Astrocyte (in vitro differentiated cells and primary cell): ENCODE data around the gene ITCH. TPM values are rescaled to one million over a fixed set of nuclear protein-coding genes. Genes with fewer than 3 reads are reported as not detected.
A peak's percentile ranks its signal among the peaks of the same experiment; 100 is the strongest.

Experiments used
- DNase-seq: peaks from one replicate; pipeline ENCODE4 v3.0.0-alpha.2; 2010; ENCODE audit warnings: low read depth
- FAIRE-seq: peaks from 2 replicates; lab custom pipeline; 2011; peaks lifted over from hg19 to GRCh38; lab: Jason Lieb, UNC
- H2AFZ ChIP-seq: 2 replicates; pipeline ENCODE4 v1.6.0; 2012; ENCODE audit warnings: low read depth, low read length, inconsistent platforms
- H3K27ac ChIP-seq: 2 replicates; pipeline ENCODE4 v1.5.1; 2011; ENCODE audit warnings: low read depth, low read length, inconsistent platforms
- H3K27me3 ChIP-seq: 2 replicates; pipeline ENCODE4 v1.6.0; 2011; ENCODE audit warnings: low read length, inconsistent platforms; ENCODE audit not compliant: insufficient read depth
- H3K36me3 ChIP-seq: 2 replicates; pipeline ENCODE4 v1.5.1; 2011; ENCODE audit warnings: low read length, inconsistent platforms; ENCODE audit not compliant: insufficient read depth
- H3K4me1 ChIP-seq: 2 replicates; pipeline ENCODE4 v1.5.1; 2011; ENCODE audit warnings: low read length, inconsistent platforms; ENCODE audit not compliant: insufficient read depth
- H3K4me2 ChIP-seq: 2 replicates; pipeline ENCODE4 v1.6.0; 2012; ENCODE audit warnings: low read length, inconsistent platforms
- H3K4me3 ChIP-seq: 2 replicates; pipeline ENCODE4 v1.5.1; 2011; ENCODE audit warnings: low read depth, mild to moderate bottlenecking, low read length, inconsistent platforms; ENCODE audit not compliant: insufficient read depth
- H3K79me2 ChIP-seq: 2 replicates; pipeline ENCODE4 v1.6.0; 2012; ENCODE audit warnings: mild to moderate bottlenecking, low read length, inconsistent platforms; ENCODE audit not compliant: insufficient read depth
- H3K9ac ChIP-seq: 2 replicates; pipeline ENCODE4 v1.6.0; 2012; ENCODE audit warnings: mild to moderate bottlenecking, low read length, inconsistent platforms
- H3K9me3 ChIP-seq: 2 replicates; pipeline ENCODE4 v1.5.1; 2012; ENCODE audit warnings: low read depth, mild to moderate bottlenecking, low read length, inconsistent platforms; ENCODE audit not compliant: insufficient read depth
- H4K20me1 ChIP-seq: 2 replicates; pipeline ENCODE4 v1.6.0; 2012; ENCODE audit warnings: low read length, inconsistent platforms; ENCODE audit not compliant: insufficient read depth
- H3K27ac Mint-ChIP-seq: one replicate; pipeline ENCODE4 v1.8.0; 2021; ENCODE audit warnings: mild to moderate bottlenecking, mixed read lengths; ENCODE audit not compliant: unreplicated experiment
- H3K27me3 Mint-ChIP-seq: one replicate; pipeline ENCODE4 v1.8.0; 2021; ENCODE audit warnings: low read depth, mixed read lengths; ENCODE audit not compliant: unreplicated experiment
- H3K36me3 Mint-ChIP-seq: one replicate; pipeline ENCODE4 v1.8.0; 2021; ENCODE audit warnings: low read depth, mixed read lengths; ENCODE audit not compliant: unreplicated experiment
- H3K4me1 Mint-ChIP-seq: one replicate; pipeline ENCODE4 v1.8.0; 2021; ENCODE audit warnings: low read depth, mixed read lengths; ENCODE audit not compliant: unreplicated experiment
- H3K4me3 Mint-ChIP-seq: one replicate; pipeline ENCODE4 v1.8.0; 2021; ENCODE audit warnings: mild to moderate bottlenecking, moderate library complexity, mixed read lengths; ENCODE audit not compliant: unreplicated experiment
- H3K9me3 Mint-ChIP-seq: one replicate; pipeline ENCODE4 v1.8.0; 2021; ENCODE audit warnings: mild to moderate bottlenecking, mixed read lengths; ENCODE audit not compliant: unreplicated experiment
- CTCF ChIP-seq: IDR thresholded peaks from 2 replicates; pipeline ENCODE4 v1.5.1; 2011; ENCODE audit warnings: low read depth, mild to moderate bottlenecking, inconsistent platforms, low read length, moderate library complexity; ENCODE audit not compliant: insufficient read depth
- EZH2 ChIP-seq: IDR thresholded peaks from 2 replicates; pipeline ENCODE4 v1.6.1; 2012; ENCODE audit warnings: mild to moderate bottlenecking, low read length, inconsistent platforms; ENCODE audit not compliant: insufficient read depth
- total RNA-seq: library from RNA; stranded (reverse); gene quantifications from 2 replicates; pipeline ENCODE4 v1.2.1, GENCODE V29; 2021

The ITCH gene
- total RNA-seq, 1 donor from 2014 or later = 79.0 TPM

GRCh38 chr20:34449674-34450592, 86.9 kb downstream of the ITCH start:
- TF ChIP-seq CTCF = no peak
- TF ChIP-seq EZH2 = no peak
- no peak overlapping the region for H3K4me2 ChIP-seq
- H3K36me3 Mint-ChIP-seq = peaks cover 19% of the 10 kb centered on the region

GRCh38 chr20:34452281-34452982, 89.4 kb downstream of the ITCH start:
- Mint-ChIP-seq H3K36me3 (peaks cover 13% of the 10 kb centered on the region), H3K9me3 (no peaks in the 10 kb centered on the region), H3K27ac (peak overlapping the region; percentile 29), H3K27me3 (no peaks in the 10 kb centered on the region), H3K4me3 (no peak overlapping the region), H3K4me1 (peaks cover 10% of the 10 kb centered on the region)
- no peak overlapping the region for H3K9ac ChIP-seq
- peak; percentile 50 for FAIRE-seq
- H3K27me3 ChIP-seq = no peaks in the 10 kb centered on the region
- no peak for DNase-seq
- H3K27ac ChIP-seq = no peak overlapping the region
- H3K4me2 ChIP-seq = no peak overlapping the region
- H3K9me3 ChIP-seq = no peaks in the 10 kb centered on the region
- peaks cover 32% of the 10 kb centered on the region for H4K20me1 ChIP-seq
- no peaks in the 10 kb centered on the region for H3K4me1 ChIP-seq
- peaks cover 31% of the 10 kb centered on the region for H3K36me3 ChIP-seq
- H3K79me2 ChIP-seq = peaks cover 15% of the 10 kb centered on the region
- H2AFZ ChIP-seq = no peak overlapping the region
- H3K4me3 ChIP-seq = no peak overlapping the region
- TF ChIP-seq CTCF = no peak
- no peak for TF ChIP-seq EZH2

More at GRCh38 chr20:34449674-34450592, 86.9 kb downstream of the ITCH start:
- peaks cover 31% of the 10 kb centered on the region for H4K20me1 ChIP-seq
- no peaks in the 10 kb centered on the region for H3K27me3 ChIP-seq
- FAIRE-seq (no peak), DNase-seq (no peak)
- no peak overlapping the region for H3K4me3 Mint-ChIP-seq
- H3K9me3 ChIP-seq = no peaks in the 10 kb centered on the region
- H3K4me1 Mint-ChIP-seq = peaks cover 10% of the 10 kb centered on the region
- no peak overlapping the region for H3K27ac Mint-ChIP-seq
- no peak overlapping the region for H3K9ac ChIP-seq
- peaks cover 15% of the 10 kb centered on the region for H3K79me2 ChIP-seq
- H3K9me3 Mint-ChIP-seq = no peaks in the 10 kb centered on the region
- no peak overlapping the region for H3K4me3 ChIP-seq
- no peak overlapping the region for H2AFZ ChIP-seq
- H3K4me1 ChIP-seq = no peaks in the 10 kb centered on the region
- H3K27ac ChIP-seq = no peak overlapping the region
- H3K36me3 ChIP-seq = peaks cover 45% of the 10 kb centered on the region
- no peaks in the 10 kb centered on the region for H3K27me3 Mint-ChIP-seq
